GM18511 (cell line): ENCODE data around the gene SCYGR7.
"Not testable (repeated sequence)": the region's sequence is repeated elsewhere in the genome, so short reads cannot be mapped to it uniquely, and the experiment has no call there.

Experiments used
- ATAC-seq: cut with Tn5 transposase; IDR thresholded peaks from one replicate; pipeline ENCODE4 v1.9.1; 2021; ENCODE audit warnings: mild to moderate bottlenecking, moderate library complexity; ENCODE audit not compliant: unreplicated experiment

SCYGR7 gene

GRCh38 chr2:227728035-227728434 lies at the start of gene SCYGR7:
Gene SCYGR7 (plus strand): TSS chr2:227728335. CDS start chr2:227728335, 0 bp downstream.
- ATAC-seq = no peak

- ATAC-seq = no peak
These were observed 43.9 kb upstream of the SCYGR7 start for GRCh38 chr2:227684258-227684657.

- no peak for ATAC-seq
These were observed 40.9 kb upstream of the SCYGR7 start for GRCh38 chr2:227687189-227687588.

GRCh38 chr2:227696990-227697679 lies 31.0 kb upstream of the SCYGR7 start:
- ATAC-seq = no peak

- no peak for ATAC-seq
These were observed 26.6 kb upstream of the SCYGR7 start for GRCh38 chr2:227701556-227701955.

GRCh38 chr2:227703280-227703732 lies 24.8 kb upstream of the SCYGR7 start:
- no peak for ATAC-seq

- no peak for ATAC-seq
These were observed 24.2 kb upstream of the SCYGR7 start for GRCh38 chr2:227703961-227704360.

GRCh38 chr2:227706859-227707258 lies 21.3 kb upstream of the SCYGR7 start:
- ATAC-seq = no peak

GRCh38 chr2:227707390-227707789 lies 20.7 kb upstream of the SCYGR7 start:
- ATAC-seq = no peak

GRCh38 chr2:227710986-227711385 lies 17.1 kb upstream of the SCYGR7 start:
- no peak for ATAC-seq

- no peak for ATAC-seq
These were observed 14.8 kb upstream of the SCYGR7 start for GRCh38 chr2:227713291-227713690.

- no peak for ATAC-seq
These were observed 11.6 kb upstream of the SCYGR7 start for GRCh38 chr2:227716501-227716900.

- ATAC-seq = no peak
These were observed 10.2 kb upstream of the SCYGR7 start, which contains the start of gene SLC19A3 for GRCh38 chr2:227717687-227718567. Gene SLC19A3 (minus strand): TSS chr2:227718028. CDS start chr2:227702318, 15,710 bp downstream.

- ATAC-seq = no peak
These were observed 8.5 kb upstream of the SCYGR7 start for GRCh38 chr2:227719641-227720040.

- no peak for ATAC-seq
These were observed 7.5 kb upstream of the SCYGR7 start for GRCh38 chr2:227720680-227721079.

GRCh38 chr2:227722821-227723220 lies 5.3 kb upstream of the SCYGR7 start:
- ATAC-seq = not testable (repeated sequence)

GRCh38 chr2:227724394-227725039 lies 3.6 kb upstream of the SCYGR7 start, which contains the start of gene SCYGR6:
Gene SCYGR6 (minus strand): TSS chr2:227724757. CDS start chr2:227724757, 0 bp downstream.
- no peak for ATAC-seq

GRCh38 chr2:227739351-227739750 lies 11.2 kb downstream of the SCYGR7 start:
- ATAC-seq = no peak

GRCh38 chr2:227740705-227741104 lies 12.6 kb downstream of the SCYGR7 start:
- not testable (repeated sequence) for ATAC-seq

GRCh38 chr2:227745594-227745993 lies 17.5 kb downstream of the SCYGR7 start, which contains the start of gene SCYGR8:
Gene SCYGR8 (plus strand): TSS chr2:227745894. CDS start chr2:227745894, 0 bp downstream.
- ATAC-seq = no peak

GRCh38 chr2:227748079-227748478 lies 19.9 kb downstream of the SCYGR7 start:
- ATAC-seq = no peak
